ENCODE measurements around the gene ERC2.

ERC2 gene

GRCh38 chr3:55790596-55791350 lies 677.5 kb downstream of the ERC2 start:
- DNase-seq (ENCODE audit: low read depth) = no peak

GRCh38 chr3:55789516-55789915 lies 678.8 kb downstream of the ERC2 start:
- DNase-seq (ENCODE audit: low read depth) = no peak

- no peak for DNase-seq (ENCODE audit: low read depth)
Observed at GRCh38 chr3:55782807-55783206, 685.5 kb downstream of the ERC2 start.

GRCh38 chr3:55782351-55782750 lies 685.9 kb downstream of the ERC2 start:
- DNase-seq (ENCODE audit: low read depth) = no peak

- no peak for DNase-seq (ENCODE audit: low read depth)
Observed at GRCh38 chr3:55780913-55781312, 687.4 kb downstream of the ERC2 start.

- DNase-seq (ENCODE audit: low read depth) = no peak
Observed at GRCh38 chr3:55779543-55779942, 688.7 kb downstream of the ERC2 start.

GRCh38 chr3:55775366-55776154 lies 692.7 kb downstream of the ERC2 start:
- no peak for DNase-seq (ENCODE audit: low read depth)

- no peak for DNase-seq (ENCODE audit: low read depth)
Observed at GRCh38 chr3:55774856-55775255, 693.4 kb downstream of the ERC2 start.

GRCh38 chr3:55771503-55771902 lies 696.8 kb downstream of the ERC2 start:
- DNase-seq (ENCODE audit: low read depth) = no peak

- DNase-seq (ENCODE audit: low read depth) = no peak
Observed at GRCh38 chr3:55770077-55770476, 698.2 kb downstream of the ERC2 start.

- DNase-seq (ENCODE audit: low read depth) = no peak
Observed at GRCh38 chr3:55766753-55767152, 701.5 kb downstream of the ERC2 start.

- no peak for DNase-seq (ENCODE audit: low read depth)
Observed at GRCh38 chr3:55765906-55766701, 702.2 kb downstream of the ERC2 start.

GRCh38 chr3:55765398-55765797 lies 702.9 kb downstream of the ERC2 start:
- DNase-seq (ENCODE audit: low read depth) = no peak

- no peak for DNase-seq (ENCODE audit: low read depth)
Observed at GRCh38 chr3:55756976-55757375, 711.3 kb downstream of the ERC2 start.

- no peak for DNase-seq (ENCODE audit: low read depth)
Observed at GRCh38 chr3:55755516-55756205, 712.6 kb downstream of the ERC2 start.

- DNase-seq (ENCODE audit: low read depth) = no peak
Observed at GRCh38 chr3:55752911-55753310, 715.4 kb downstream of the ERC2 start.

GRCh38 chr3:55751730-55752129 lies 716.5 kb downstream of the ERC2 start:
- DNase-seq (ENCODE audit: low read depth) = no peak

- DNase-seq (ENCODE audit: low read depth) = no peak
Observed at GRCh38 chr3:55750525-55750924, 717.7 kb downstream of the ERC2 start.

GRCh38 chr3:55749036-55749435 lies 719.2 kb downstream of the ERC2 start:
- DNase-seq (ENCODE audit: low read depth) = no peak

- DNase-seq (ENCODE audit: low read depth) = no peak
Observed at GRCh38 chr3:55746808-55747413, 721.4 kb downstream of the ERC2 start.

- DNase-seq (ENCODE audit: low read depth) = no peak
Observed at GRCh38 chr3:55742832-55743136, 725.5 kb downstream of the ERC2 start.
